Activated CD8-positive, alpha-beta memory T cell treated with anti-CD3 and anti-CD28 coated beads, Interleukin-2, amount 50 U/mL, for 4 hours (primary cell): ENCODE data around the gene GHSR.

Source experiments
- DNase-seq: peaks from one replicate; pipeline ENCODE4 v3.0.0-alpha.2; 2020

The GHSR gene

GRCh38 chr3:172415323-172415722, 32.9 kb downstream of the GHSR start:
- DNase-seq, result no peak

GRCh38 chr3:172411478-172411947, 36.7 kb downstream of the GHSR start:
- no peak for DNase-seq

GRCh38 chr3:172410702-172411477, 37.4 kb downstream of the GHSR start:
- DNase-seq, result no peak

- DNase-seq, result no peak
Observed at GRCh38 chr3:172407872-172408271, 40.4 kb downstream of the GHSR start.

- DNase-seq, result no peak
Observed at GRCh38 chr3:172405914-172406313, 42.3 kb downstream of the GHSR start.

GRCh38 chr3:172404237-172404962, 43.9 kb downstream of the GHSR start:
- DNase-seq, result no peak

GRCh38 chr3:172402892-172403643, 45.2 kb downstream of the GHSR start:
- DNase-seq, result no peak

- no peak for DNase-seq
Observed at GRCh38 chr3:172402090-172402489, 46.2 kb downstream of the GHSR start.

GRCh38 chr3:172398484-172398883, 49.8 kb downstream of the GHSR start:
- no peak for DNase-seq

GRCh38 chr3:172397716-172398405, 50.4 kb downstream of the GHSR start:
- DNase-seq, result no peak

GRCh38 chr3:172396400-172396799, 51.9 kb downstream of the GHSR start:
- DNase-seq, result no peak

- DNase-seq, result no peak
Observed at GRCh38 chr3:172394692-172395091, 53.6 kb downstream of the GHSR start.
